Suppressor macrophage treated with lipopolysaccharide for 4 hours (primary cell): ENCODE measurements around the gene TNNC2.

Experiments
- DNase-seq: peaks from one replicate; pipeline ENCODE4 v3.0.0-alpha.2; 2020

TNNC2 gene

GRCh38 chr20:45779011-45779915, 47.8 kb downstream of the TNNC2 start:
- no peak for DNase-seq

GRCh38 chr20:45776931-45777330, 50.2 kb downstream of the TNNC2 start:
- DNase-seq: no peak

GRCh38 chr20:45775411-45775810, 51.7 kb downstream of the TNNC2 start:
- DNase-seq: no peak

DNA sequence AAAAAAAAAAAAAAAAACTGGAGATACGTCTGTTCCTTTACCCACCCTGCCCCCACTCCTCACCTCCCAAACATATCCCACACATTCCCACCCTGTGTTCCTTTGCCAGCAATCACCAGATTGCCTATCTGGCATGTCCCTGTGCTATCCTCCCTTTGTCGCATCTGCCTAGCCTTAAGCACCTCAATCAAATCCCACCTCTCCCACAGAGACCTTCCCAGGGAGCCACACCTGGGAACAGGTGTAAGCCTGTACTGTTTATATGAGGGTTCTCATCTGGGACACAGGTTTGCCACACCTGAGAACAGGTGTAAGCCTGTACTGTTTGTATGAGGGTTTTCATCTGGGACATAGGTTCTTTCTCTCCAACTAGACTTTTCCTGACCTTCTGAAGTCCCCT, 52.2 kb downstream of the TNNC2 start:
- no peak for DNase-seq
